NCI-H146 treated with DMSO at 0.1 percent for 48 hours (cell line): Measurements from ENCODE around the gene ZNF862.

Experiments
- DNase-seq: peaks from one replicate; lab custom pipeline; 2025; ENCODE audit not compliant: unreplicated experiment; lab: John Stamatoyannopoulos, UW

Gene ZNF862

DNA sequence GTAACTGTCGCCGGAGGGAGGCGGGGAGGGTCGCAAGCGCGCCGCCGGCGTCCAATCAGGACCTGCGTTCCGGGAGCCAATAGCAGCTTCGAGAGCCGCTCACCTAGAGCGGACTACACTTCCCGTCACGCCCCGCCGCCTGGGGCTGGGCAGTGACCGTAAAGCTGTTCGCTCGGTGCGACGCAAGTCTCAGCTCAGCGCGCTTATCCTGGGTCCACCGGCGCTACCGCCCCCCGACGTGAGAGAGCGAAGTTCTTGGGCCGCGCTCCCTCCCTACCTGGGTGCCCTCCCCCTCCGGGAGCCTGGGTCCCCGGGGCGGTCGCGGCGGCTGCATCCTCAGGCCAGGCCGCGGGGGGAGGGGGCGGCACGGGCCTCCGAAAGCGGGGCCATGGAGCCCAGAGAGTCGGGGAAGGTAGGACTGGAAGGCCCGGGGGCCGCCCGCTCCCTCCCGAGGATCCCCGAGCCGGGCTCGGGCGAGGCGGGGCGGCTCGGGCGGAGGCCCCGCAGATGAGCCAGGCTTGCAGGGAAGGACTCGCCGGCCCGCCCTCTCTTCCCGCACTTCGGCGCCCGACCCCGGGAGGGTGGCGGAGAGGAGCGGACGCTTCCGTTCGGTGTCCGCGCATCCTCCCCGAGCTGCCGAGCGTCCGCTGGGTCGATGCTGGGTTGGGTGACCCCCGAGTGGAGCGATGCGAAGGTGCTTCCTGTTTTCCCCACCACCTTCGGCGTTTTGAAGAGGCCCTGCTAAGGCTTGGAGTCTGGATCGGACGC is at the start of gene ZNF862:
Gene ZNF862 (plus strand): TSS at position 152 of the 768 bp plus-strand sequence. CDS start 237 bp downstream, at position 389.
- DNase-seq: peak; percentile 92

DNA sequence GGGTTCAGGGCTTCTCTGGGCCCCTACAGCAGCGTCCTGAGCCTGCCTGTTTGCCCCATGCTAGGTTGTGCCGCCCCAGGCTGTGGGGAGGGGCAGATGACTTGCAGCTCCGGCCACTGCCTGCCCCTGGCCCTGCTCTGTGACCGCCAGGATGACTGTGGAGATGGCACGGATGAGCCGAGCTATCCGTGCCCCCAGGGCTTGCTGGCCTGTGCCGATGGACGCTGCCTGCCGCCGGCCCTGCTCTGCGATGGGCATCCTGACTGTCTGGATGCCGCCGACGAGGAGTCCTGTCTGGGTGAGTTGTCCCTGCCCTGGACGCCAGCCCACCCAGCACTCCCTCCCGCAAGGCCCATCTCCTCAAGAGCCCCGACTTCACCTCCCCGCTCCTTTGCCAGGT is 49.1 kb upstream of the ZNF862 start:
- no peak for DNase-seq

DNA sequence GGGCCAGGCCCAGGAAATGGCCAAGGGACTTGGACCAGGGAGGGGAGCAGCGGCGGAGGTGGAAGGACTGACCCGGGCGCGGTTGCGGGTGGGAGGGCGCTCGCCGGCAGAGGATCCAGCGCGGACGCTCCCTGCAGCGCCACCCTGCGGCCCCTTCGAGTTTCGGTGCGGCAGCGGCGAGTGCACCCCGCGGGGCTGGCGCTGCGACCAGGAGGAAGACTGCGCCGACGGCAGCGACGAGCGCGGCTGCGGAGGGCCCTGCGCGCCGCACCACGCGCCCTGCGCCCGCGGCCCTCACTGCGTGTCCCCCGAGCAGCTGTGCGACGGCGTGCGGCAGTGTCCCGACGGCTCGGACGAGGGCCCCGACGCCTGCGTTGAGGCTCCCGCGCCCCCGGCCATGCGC is 48.0 kb upstream of the ZNF862 start:
- no peak for DNase-seq

DNA sequence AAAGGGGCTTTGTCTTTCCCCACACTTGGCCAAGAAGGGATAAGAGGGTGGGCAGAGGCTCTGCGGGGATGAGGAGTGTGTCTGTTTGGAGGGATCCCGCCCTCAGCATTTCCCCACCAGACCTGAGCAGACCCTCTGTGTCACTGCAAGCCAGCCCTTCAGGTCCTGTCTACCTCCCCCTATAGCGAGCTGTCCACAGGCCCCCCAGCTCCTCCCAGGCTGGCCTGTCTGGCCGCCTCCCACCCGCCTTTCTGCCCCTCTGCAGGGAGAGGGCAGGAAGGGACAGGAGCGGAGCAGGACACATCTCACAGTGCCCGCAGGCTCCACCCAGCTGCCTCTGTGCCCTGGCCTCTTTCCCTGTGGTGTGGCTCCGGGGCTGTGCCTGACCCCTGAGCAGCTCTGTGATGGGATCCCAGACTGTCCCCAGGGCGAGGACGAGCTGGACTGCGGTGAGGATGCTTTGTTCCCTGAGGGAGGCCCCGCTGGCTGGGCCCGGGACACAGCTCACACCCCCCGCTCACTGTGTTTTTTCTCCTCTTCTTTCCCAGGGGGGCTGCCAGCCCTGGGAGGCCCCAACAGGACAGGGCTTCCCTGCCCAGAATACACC is 47.3 kb upstream of the ZNF862 start:
- DNase-seq: no peak

DNA sequence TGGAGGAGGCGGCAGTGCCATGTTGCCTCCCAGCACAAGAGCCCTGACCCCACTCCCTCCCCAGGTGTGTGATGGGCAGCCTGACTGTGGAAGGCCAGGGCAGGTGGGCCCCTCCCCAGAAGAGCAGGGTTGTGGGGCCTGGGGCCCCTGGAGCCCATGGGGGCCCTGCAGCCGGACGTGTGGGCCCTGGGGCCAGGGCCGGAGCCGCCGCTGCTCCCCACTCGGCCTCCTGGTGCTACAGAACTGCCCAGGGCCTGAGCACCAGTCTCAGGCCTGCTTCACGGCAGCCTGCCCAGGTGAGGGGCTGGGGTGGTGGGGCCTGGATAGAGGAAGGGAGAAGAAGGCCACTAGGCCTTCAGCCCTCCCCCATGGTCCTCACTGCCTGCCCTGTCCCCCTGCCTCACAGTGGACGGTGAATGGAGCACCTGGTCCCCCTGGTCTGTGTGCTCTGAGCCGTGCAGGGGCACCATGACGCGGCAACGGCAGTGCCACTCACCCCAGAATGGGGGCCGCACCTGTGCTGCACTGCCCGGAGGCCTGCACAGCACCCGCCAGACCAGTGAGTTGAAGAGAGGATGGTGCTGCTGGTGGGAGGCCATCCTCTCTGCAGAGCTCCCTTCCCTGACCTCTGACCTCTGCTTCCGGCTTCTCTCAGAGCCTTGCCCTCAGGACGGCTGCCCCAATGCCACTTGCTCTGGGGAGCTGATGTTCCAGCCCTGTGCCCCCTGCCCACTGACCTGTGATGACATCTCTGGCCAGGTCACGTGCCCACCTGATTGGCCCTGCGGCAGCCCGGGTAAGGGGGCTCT is 46.6 kb upstream of the ZNF862 start:
- DNase-seq: no peak

DNA sequence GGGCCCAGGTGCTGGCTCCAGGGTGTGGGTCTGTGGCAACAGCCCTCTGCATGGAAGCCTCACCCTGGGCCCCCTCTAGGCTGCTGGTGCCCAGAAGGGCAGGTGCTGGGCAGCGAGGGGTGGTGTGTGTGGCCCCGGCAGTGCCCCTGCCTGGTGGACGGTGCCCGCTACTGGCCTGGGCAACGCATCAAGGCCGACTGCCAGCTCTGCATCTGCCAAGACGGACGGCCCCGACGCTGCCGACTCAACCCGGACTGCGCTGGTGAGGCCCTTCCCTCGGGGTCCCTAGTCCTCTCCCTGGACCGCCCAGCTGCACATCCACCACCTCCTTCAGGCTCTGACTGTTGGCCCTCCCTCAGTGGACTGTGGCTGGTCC is 46.0 kb upstream of the ZNF862 start:
- DNase-seq: no peak

DNA sequence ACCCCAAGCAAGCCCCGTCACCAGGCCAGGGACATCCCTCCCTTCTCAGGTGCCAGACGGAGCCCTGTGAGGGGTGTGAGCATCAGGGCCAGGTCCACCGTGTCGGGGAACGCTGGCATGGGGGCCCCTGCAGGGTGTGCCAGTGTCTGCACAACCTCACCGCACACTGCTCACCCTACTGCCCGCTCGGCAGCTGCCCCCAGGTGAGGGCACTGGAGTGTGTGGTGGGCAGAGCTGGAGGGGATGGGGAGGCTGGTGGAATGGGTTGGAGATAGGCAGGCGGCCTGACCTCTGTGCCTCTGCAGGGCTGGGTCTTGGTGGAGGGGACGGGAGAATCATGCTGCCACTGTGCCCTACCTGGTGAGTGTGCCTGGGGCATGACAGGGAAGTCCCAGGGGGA is 44.9 kb upstream of the ZNF862 start:
- no peak for DNase-seq

DNA sequence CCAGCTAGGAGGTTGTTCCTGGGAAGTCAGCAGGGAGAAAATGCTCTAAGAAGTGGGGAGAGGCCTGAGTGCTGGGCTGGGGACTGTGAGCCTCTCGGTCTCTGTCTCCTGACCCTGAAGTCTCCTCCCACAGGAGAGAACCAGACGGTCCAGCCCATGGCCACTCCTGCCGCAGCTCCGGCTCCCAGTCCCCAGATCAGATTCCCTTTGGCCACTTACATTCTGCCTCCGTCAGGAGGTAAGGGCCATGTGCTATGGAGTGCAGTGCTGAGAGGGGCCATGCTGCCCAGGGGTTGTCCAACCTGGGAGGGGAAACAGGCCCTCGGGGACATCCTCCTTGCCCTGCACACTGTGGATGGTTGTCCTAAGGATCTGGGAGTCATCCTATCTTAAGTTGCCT is 43.5 kb upstream of the ZNF862 start:
- no peak for DNase-seq

DNA sequence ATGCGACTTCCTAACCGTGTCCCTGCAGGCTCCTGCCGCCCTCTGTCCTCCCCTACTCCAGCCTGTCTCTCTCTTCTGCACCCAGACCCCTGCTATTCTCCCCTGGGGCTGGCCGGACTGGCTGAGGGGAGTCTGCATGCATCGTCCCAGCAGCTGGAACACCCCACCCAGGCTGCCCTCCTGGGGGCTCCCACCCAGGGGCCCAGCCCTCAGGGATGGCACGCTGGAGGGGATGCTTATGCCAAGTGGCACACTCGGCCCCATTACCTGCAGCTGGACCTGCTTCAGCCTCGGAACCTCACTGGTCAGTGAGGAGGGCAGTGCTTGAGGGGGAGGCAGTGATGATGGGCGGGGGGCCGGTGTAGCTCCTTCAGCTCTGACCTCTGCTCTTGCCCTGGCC is 43.0 kb upstream of the ZNF862 start:
- DNase-seq: no peak

DNA sequence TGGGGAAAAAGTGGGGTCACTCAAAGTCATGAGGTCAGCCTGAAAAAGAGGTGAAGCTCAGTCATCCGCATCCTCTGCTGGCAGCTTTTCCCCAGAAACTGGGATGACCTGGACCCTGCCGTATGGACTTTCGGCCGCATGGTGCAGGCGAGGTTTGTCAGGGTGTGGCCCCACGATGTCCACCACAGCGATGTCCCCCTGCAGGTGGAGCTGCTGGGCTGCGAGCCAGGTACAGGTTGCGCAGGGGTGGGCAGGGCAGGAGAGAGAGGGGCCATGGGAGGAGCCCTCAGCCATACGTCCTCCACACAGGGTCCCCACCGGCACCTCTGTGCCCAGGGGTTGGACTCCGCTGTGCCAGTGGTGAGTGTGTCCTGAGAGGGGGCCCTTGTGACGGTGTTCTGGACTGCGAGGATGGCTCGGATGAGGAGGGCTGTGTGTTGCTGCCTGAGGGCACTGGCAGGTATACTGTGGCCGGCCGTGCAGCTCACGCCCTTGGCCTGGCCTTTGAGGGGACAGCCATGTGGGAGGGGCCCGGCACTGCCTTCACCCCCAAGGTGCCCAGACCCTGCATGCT is 41.8 kb upstream of the ZNF862 start:
- no peak for DNase-seq

DNA sequence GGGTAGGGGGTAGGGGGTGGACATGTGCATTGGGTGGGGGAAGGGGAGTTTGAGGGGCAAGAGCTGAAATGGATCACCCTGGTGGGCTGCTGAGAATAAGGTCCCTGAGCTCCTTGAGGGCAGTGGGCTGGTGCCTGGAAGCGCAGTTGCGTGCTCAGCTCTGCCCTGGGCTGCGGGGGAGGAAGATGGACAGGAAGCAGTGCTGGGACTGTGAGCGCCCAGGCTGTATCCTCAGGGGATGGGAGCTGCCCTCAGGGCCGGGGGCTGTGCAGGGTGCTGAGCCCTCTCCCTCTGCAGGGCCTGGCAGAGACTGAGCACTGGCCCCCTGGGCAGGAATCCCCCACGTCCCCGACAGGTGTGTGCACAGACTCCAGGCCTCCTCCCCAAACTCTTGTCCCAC is 40.4 kb upstream of the ZNF862 start:
- no peak for DNase-seq

DNA sequence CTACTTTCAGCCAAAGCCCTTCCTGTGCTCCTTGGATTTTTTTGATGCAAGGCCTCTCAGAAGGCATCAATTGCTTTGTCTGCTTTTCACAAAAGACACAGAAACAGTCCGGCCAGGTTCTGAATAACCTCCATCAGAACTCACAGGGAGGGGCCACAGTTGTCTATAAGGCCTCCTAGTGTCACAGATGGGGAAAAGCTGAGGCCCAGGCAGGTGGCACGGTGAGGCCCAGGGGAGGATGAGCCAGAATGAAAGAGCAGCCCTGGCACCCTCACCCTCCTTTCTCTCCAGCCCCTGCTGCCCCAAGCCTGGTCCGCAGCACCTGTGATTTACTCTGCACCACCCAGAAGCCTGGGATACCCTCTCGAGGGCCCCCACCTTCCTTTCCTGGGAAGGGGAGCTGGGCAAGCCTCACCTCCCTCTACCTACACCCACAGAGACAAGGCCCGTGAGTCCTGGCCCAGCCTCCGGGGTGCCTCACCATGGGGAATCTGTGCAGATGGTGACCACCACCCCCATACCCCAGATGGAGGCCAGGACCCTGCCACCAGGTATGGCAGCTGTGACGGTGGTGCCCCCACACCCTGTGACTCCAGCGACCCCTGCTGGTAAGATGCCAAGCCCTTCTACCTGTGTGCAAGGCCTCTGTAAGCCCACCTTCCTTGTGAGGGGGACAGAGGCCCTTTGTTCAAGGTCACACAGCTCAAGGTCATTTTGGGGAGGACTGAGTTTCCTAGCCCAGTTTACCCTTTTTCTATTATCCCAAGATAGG is 38.6 kb upstream of the ZNF862 start:
- no peak for DNase-seq

DNA sequence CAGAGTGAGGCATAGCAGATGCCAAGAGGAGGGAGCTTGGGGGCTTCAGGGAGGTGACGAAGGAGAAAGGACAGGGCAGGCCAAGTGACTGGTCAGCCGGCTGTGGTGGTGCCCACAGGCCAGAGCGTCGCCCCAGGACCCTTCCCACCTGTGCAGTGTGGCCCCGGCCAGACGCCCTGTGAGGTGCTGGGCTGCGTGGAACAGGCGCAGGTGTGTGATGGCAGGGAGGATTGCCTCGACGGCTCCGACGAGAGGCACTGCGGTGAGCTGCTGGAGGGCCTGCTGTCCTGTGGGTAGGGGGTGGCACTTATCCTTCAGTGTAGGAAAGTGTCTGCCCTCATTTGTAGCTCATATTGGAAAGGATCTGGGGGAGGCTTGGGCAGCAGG is 38.0 kb upstream of the ZNF862 start:
- no peak for DNase-seq

DNA sequence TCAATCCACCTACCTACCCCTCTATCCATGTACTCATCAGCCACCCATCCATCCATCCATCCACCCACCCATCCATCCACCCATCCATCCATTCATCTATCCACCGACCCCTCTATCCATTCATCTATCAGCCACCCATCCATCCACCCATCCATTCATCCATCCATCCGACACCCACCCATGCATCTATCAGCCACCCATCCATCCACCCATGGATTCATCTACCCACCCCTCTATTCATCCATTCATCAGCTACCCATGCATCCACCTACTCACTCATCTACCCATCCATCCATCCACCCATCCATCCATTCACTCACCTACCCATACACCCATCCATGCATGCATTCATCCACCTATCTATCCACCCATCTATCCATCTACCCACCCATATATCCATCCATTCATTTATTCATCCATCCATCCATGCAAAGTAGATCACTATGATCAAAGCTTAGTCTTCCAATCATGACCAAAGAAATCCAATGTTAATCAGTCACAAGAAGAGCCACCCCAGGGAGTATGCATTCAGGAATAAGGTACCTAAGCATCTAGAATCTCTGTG is 37.1 kb upstream of the ZNF862 start:
- no peak for DNase-seq

DNA sequence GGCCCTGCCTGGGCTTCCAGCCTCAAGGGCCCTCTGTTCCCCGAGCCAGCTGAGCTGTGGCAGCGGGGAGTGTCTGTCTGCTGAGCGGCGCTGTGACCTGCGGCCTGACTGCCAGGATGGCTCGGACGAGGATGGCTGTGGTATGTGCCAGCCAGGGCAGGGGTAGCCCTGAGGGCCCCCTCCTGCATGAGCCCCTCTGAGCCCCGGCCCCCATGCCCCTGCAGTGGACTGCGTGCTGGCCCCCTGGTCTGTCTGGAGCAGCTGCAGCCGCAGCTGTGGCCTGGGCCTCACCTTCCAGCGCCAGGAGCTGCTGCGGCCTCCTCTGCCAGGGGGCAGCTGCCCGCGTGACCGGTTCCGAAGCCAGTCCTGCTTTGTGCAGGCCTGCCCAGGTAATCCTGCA is 36.4 kb upstream of the ZNF862 start:
- no peak for DNase-seq

DNA sequence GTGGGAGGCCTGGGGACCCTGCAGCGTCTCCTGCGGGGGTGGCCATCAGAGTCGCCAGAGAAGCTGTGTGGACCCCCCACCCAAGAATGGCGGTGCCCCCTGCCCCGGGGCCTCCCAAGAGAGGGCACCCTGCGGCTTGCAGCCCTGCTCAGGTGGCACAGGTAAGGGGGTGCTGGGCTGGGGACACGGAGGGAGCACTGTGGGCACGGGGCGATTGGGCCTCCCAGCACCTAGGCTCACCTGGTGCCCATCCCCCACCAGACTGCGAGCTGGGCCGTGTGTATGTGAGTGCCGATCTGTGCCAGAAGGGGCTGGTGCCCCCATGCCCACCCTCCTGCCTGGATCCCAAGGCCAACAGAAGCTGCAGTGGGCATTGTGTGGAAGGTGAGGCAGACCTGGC is 35.2 kb upstream of the ZNF862 start:
- DNase-seq: no peak

DNA sequence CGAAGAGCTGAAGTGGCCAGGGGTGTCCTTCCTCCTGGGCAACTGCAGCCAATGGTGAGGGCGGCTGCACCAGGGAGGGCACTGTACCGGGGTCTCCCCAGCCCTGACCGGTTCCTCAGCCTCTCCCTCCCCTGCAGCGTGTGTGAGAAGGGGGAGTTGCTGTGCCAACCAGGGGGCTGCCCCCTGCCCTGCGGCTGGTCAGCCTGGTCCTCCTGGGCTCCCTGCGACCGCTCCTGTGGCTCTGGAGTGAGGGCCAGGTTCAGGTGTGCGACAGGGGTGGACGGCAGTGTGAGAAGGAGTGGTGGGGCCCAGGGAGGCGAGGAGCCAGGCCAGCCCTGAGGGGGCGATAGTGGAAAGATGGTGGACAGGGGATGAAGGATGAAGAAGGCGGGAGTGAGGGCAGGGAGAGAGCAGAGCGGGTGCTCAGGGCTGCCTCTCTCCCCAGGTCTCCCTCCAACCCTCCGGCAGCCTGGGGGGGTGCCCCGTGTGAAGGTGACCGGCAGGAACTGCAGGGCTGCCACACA is 34.6 kb upstream of the ZNF862 start:
- DNase-seq: no peak

DNA sequence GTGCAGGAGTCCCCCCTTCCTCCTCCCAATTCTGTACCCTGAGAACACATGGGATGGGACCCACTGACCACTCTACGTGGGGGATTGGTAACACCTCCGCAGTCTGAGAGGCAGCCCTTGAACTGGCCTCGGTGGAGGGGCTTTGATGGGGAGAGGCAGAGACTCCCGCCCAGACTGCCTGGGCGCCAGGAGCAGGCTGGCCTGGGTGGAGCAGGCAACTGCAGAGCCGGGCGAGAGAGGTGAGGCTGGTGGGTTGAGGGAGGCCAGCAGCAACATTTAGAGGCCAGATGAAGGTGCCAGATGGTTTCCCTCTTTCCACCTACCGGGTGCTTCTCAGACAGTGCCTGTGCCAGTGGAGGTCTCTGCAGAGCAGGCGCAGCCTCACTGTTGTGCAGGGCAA is 34.1 kb upstream of the ZNF862 start:
- DNase-seq: no peak

DNA sequence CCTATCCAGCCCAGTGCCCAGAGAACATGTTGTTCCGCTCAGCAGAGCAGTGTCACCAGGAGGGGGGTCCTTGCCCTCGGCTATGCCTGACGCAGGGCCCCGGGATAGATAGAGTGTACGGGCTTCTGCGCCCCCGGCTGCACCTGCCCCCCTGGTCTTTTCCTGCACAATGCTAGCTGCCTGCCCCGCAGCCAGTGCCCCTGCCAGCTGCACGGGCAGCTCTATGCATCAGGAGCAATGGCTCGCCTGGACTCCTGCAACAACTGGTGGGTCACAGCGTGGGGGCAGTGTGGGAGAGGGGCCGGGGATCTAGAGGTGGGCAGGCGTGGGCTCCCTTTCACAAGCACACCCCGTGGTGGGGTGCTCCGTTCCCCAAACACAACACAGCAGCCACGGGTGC is 31.4 kb upstream of the ZNF862 start:
- DNase-seq: no peak

DNA sequence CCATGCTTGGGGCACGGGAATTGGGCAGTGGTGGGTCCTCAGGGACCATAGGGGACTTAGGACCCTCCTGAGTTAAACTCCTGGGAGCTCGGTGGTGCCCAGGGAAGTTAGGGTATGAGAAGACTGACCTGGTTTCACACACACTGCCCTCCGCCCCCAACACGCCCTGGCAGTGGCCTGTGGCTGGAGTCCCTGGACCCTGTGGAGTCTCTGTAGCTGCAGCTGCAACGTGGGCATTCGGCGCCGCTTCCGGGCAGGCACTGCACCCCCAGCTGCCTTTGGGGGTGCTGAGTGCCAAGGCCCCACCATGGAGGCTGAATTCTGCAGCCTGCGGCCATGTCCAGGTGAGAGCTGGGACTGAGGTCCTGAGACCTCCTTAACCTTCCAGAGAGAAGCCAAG is 29.9 kb upstream of the ZNF862 start:
- DNase-seq: no peak

DNA sequence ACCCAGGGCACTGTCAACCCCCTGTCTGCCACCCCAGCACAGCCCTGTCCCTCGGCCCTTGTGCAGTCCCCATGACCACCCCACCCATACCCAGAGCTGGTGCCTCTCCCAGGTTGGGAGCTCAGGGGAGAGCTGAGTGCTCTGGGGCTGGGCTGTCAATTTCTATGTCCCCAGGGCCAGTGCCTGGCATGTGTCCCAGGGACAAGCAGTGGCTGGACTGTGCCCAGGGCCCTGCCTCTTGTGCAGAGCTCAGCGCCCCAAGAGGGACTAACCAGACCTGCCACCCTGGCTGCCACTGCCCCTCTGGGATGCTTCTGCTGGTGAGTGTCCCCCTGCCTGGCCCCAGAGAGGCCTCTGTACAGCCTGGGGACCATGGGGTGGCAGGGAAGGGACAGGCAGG is 29.0 kb upstream of the ZNF862 start:
- DNase-seq: no peak
